A549 (cell line): ENCODE measurements around the gene ATP6V1B1.

Source experiments
- KDM1A ChIP-seq: fragments of 200-600 bp; sonication (generic); IDR thresholded peaks from 2 replicates; pipeline ENCODE4 v1.6.1; 2016; ENCODE audit warnings: low read depth, mild to moderate bottlenecking
- MYC ChIP-seq: IDR thresholded peaks from 2 replicates; pipeline ENCODE4 v1.6.1; 2012; ENCODE audit warnings: mild to moderate bottlenecking, inconsistent platforms, low read length, improper control_type of control experiment, borderline replicate concordance
- RARB ChIP-seq: fragments of 250-450 bp; sonication (Bioruptor Pico); IDR thresholded peaks from 2 replicates; pipeline ENCODE4 v1.8.0; 2021; ENCODE audit warnings: mild to moderate bottlenecking, moderate library complexity

DNA sequence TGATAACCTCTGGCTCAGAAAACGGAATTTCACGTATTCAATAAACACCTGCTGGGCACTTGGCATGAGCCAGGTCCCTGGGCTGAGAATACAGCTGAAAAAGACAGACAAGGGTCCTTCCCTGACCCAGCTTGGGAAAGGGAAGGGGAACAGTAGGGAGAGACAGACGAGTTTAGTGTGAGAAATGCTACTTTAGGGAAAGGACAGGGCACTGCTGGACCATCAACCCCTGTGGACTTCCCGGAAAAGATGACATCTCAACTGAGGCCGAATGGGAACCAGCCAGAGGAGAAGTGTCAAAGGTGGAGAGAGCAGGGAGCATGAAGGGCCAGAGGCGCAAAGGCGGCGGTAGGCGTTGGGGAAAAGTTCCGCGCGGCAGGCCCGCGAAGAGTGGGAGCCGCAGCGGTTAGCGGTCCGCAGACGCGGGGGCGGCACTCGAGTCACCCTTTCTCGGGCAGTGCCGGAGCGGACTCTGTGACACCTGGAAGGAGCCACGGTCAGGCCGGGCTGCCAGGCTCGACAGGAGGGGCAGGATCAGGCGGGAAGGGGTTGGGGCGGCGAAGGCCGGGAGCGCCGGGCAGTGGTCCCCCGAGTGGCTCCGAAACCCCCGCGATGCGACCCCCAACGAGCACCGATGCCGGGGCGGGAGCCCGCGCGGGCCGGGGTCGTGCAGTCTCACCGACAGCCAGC lies 58.5 kb downstream of the ATP6V1B1 start:
- no peak for TF ChIP-seq MYC
- TF ChIP-seq RARB = no peak
- no peak for TF ChIP-seq KDM1A
